ENCODE results near the gene BHMT2. TPM values are rescaled to one million over a fixed set of nuclear protein-coding genes. Genes with fewer than 3 reads are reported as not detected.

BHMT2 gene
- total RNA-seq, 1 experiment from 2014 or later: not detected

- Histone ChIP-seq H3K4ac (ENCODE audit: low read depth, low read length) (no peak overlapping the region), H3K18ac (ENCODE audit: insufficient read length, low read depth, low read length) (no peak overlapping the region), H4K8ac (replicated peaks; ENCODE audit: insufficient read length, low read depth, low read length) (no peak overlapping the region), H2BK20ac (ENCODE audit: low read depth, low read length, poor library complexity, severe bottlenecking) (no peak overlapping the region), H2AFZ (ENCODE audit: low read length) (no peak overlapping the region), H3T11ph (ENCODE audit: low read length) (no peak overlapping the region), H3K79me2 (ENCODE audit: insufficient read depth, low read length) (no peaks in the 10 kb centered on the region), H3K14ac (ENCODE audit: insufficient read depth, low read length) (no peak overlapping the region), H3K27ac (ENCODE audit: insufficient read length, low read depth, low read length) (no peak overlapping the region), H2BK15ac (ENCODE audit: low read depth, low read length) (no peak overlapping the region), H3K27me3 (ENCODE audit: insufficient read depth, low read length) (no peaks in the 10 kb centered on the region), H3K79me1 (ENCODE audit: insufficient read depth, low read depth, low read length, poor library complexity, severe bottlenecking) (no peaks in the 10 kb centered on the region), H3K56ac (ENCODE audit: insufficient read length, low read depth, low read length) (no peak overlapping the region), H3K9me3 (ENCODE audit: control insufficient read depth, low read depth, low read length) (no peaks in the 10 kb centered on the region), H3K4me1 (ENCODE audit: insufficient read depth, low read length) (no peaks in the 10 kb centered on the region), H2BK5ac (ENCODE audit: insufficient read length, low read length) (no peak overlapping the region), H2AK5ac (ENCODE audit: insufficient read length, low read length) (no peak overlapping the region), H3K4me2 (ENCODE audit: insufficient read depth, insufficient read length, low read length) (no peak overlapping the region), H3K23me2 (ENCODE audit: insufficient read length, low read depth, low read length, poor library complexity, severe bottlenecking) (no peaks in the 10 kb centered on the region), H4K91ac (ENCODE audit: insufficient read length, low read depth, low read length) (no peak overlapping the region), H4K20me1 (ENCODE audit: control insufficient read depth, insufficient read depth, insufficient read length) (no peaks in the 10 kb centered on the region), H4K5ac (ENCODE audit: insufficient read length, low read depth, low read length) (no peak overlapping the region), H3K23ac (ENCODE audit: insufficient read length, low read depth, low read length) (no peak overlapping the region), H3K9ac (ENCODE audit: extremely low read depth, insufficient read length, low read length) (no peak overlapping the region), H2BK120ac (ENCODE audit: low read depth, low read length, poor library complexity, severe bottlenecking) (no peak overlapping the region), H2BK12ac (ENCODE audit: insufficient read length, low read depth, low read length) (no peak overlapping the region)
- DNase-seq: no peak
- Mint-ChIP-seq H3K27me3 (ENCODE audit: low read depth) (no peaks in the 10 kb centered on the region), H3K27ac (no peak overlapping the region), H3K4me3 (no peak overlapping the region), H3K4me1 (no peaks in the 10 kb centered on the region), H3K9me3 (no peaks in the 10 kb centered on the region), H3K36me3 (ENCODE audit: insufficient read depth in 1 of 3, low read depth in 3 of 3) (no peaks in the 10 kb centered on the region)
- no peak for TF ChIP-seq CTCF (conservative IDR thresholded peaks at IDR 0.05)
- WGBS (ENCODE audit: extremely low coverage, insufficient read length, low lambda C conversion rate): no CpG with 5 or more reads among the region's 2 CpGs
These were observed 32.8 kb upstream of the BHMT2 start for GRCh38 chr5:79036769-79037168.

Measured in H9 (cell line).